GM19395 (cell line): Measurements from ENCODE around the gene SP9.

ENCODE experiments used
- ATAC-seq: cut with Tn5 transposase; IDR thresholded peaks from one replicate; pipeline ENCODE4 v1.9.1; 2021; ENCODE audit warnings: mild to moderate bottlenecking, moderate library complexity; ENCODE audit not compliant: unreplicated experiment

The SP9 gene

DNA sequence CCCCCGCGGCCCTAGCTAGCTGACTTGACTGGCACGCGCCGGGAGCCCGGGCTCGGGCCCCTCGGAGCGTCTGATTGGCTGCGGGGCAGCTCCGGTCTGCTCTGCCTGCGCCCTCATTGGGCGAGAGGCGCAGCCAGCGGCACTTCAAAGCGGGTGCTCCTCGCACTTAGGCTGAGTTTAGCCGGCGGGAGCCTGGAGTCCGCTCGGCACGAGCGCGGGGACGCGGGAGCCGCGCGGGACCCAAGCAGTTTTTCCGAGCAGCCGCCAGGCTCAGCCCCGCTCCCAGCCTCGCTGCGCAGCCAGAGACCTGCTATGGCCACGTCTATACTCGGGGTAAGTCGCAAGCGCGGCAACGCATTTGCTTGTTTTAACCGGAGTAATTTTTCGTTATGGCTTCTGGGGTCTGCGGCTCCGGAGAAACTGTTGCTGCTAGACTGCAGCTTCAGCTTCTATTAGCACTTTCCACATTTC lies at the start of gene SP9:
Gene SP9, plus strand, starts transcription at position 174 of the 471 bp plus-strand sequence. Its CDS starts 139 bp downstream, at position 313.
- no peak for ATAC-seq

DNA sequence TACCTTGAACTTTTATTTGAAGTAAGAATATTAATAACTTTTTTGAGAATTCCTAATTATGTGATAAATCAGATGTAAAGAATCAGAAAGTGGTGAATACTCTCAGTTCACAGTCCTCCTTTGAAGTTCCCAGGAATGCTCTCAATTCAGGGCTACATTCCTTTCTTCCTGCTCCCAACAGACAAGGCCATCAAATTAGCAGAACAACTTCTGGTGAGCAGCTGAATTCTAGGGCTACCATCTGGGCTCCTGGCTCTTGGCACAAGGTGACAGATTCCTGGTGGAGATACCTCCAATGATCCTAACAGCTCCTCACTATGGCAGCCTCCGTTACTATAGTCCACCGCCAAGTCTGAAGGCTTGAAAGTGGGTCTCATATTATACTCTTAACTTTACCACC lies 48.6 kb upstream of the SP9 start:
- no peak for ATAC-seq

DNA sequence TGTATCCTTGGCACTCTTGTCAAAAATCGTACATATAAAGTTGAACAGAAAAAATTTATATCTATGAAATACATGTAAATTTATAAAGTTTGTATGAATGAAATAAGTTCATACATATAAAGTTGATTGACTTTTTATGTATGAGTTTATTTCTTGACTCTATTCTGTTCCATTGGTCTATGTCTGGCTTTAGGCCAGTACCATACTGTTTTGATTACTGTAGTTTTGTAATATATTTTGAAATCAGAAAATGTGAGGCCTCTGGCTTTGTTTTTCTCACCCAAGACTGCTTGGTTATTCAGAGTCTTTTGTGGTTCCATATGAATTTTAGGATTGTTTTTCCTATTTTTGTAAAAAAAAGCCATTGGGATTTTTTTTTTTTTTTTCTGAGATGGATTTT lies 41.8 kb upstream of the SP9 start:
- no peak for ATAC-seq

DNA sequence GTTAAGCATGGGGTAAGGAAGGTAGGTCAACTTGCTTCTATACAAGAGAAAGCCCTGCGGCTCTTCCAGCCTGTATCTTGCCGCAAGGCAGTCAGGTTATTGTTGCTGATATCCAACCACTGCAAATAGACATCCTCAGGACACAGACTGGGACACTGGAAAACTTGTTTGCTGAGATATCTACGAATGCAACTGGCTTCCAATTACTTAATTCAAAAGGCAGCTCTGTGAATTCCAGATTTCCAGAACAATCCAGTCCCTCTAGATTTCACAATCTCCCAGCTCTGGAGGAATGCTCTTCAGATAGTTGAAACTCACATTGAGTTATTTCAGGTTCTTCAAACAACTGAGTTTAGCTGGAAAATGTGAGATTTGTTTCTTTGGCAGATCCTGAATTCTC lies 34.6 kb upstream of the SP9 start:
- ATAC-seq: no peak

DNA sequence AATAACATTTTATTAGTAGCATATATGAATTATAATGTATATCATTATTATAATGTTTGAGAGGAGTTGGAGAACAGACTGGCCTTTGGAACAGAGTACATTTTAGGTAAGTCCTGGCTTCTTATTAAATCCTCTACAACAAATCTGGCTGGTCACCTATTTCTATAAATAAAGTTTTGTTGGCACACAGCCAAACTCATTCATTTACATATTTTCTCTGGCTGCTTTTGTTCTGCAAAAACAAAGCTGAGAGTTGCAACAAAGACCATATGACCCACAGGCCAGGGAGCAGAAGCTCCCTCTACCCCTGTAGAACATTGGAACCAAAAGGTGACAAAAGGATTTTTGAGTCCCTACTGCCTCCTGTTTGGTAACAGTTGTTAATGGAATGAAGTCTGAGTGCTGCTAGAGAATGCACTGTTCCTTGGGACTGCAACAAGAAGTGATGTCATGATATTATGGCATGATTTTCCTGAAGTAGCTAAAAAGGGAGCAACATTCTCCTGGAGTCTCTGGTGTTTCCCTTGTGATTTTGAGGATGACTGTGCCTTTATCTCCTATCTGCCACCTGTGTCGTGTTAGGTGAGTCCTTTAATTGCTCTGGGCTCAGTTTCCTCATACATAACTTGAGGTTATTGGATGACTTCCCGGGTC lies 22.0 kb upstream of the SP9 start:
- no peak for ATAC-seq

DNA sequence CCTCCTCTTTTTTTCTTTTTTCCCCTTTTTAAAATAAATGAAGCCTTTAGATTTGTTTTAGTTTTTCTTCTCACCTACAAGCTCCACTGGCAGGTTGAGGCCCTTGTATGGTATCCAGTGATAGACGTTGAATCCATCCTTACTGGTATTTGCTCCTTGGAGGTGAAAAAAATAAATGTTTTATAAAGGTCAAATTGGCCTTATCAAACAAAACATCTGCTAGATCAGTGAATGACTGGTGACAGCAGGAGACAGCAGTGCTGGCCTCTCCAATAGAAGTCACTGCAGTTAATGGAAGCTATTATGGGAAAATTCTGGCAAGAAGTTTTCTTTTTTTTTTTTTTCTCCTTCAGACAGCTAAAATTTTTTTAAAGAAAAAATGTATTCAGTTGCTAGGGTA lies 12.6 kb upstream of the SP9 start:
- ATAC-seq: no peak

DNA sequence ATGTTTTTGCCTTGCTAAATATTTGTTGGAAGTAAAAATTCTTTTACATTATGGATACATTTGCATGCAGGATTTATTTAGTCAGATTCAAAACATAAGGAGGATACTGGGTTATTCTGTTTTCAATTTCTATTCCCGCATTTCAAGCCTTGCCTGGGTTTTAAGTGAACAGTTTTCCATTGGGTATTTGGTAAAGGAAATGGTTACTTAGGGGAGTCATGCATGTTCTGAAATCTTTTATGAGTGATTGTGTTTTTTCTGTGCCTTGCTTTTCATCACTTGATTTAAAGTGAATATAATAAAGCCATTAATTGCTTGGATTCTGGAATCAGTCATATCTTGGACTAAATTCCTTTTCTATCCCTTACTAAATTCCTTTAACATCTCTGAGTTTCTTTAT lies 12.0 kb upstream of the SP9 start:
- no peak for ATAC-seq

DNA sequence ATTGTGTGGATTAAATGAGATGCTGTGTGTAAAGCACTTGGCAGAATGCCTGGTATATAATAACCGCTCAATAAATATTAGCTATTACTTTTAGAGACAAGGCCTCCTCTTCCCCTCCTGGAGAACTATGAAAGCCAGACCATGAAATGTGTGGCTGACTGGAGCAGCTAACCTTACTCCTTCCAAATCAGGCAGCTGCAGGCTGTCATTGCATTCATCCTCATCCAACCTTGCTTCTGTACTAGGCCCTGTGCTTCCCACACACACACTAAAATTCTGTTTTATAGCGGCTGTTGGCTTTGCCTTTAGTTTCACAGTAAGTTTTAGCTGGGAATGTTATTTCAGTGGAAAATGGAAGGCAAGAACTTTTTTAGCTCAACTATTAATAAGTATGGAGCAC lies 10.2 kb upstream of the SP9 start:
- no peak for ATAC-seq

DNA sequence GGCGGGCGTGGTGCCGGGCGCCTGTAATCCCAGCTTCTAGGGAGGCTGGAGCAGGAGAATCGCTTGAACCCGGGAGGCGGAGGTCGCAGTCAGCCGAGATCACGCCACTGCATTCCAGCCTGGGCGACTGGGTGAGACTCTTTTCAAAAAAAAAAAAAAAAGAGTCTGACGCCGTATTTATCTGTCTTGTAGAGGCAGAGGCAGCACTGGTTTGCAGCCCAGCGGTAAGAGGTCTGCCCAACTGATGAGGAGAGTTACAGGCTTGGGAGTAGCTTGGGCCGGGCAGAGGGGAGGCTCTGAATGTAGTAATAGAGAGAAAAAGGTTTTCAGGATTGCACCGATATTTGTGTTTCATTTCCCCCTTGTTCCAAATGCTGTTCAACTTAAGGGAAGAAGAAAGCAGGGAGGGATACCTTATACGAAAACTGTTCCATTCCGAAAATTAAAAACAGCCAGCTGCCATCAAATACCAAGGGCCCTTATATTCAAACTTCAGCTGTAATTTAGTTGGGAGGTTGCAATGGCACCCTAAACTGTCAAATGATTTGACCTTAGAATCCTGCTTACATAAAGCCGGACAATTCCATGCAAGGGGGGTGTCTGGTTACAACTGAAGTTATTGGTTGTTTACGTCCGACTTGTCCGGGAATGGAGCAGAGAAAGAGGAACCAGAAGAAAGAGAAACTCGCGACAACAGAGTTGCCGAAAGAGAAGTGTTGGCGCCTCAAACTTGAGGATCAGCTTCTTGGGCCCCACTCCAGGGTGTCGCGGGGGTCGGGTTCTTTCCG lies 9.2 kb upstream of the SP9 start:
- no peak for ATAC-seq

DNA sequence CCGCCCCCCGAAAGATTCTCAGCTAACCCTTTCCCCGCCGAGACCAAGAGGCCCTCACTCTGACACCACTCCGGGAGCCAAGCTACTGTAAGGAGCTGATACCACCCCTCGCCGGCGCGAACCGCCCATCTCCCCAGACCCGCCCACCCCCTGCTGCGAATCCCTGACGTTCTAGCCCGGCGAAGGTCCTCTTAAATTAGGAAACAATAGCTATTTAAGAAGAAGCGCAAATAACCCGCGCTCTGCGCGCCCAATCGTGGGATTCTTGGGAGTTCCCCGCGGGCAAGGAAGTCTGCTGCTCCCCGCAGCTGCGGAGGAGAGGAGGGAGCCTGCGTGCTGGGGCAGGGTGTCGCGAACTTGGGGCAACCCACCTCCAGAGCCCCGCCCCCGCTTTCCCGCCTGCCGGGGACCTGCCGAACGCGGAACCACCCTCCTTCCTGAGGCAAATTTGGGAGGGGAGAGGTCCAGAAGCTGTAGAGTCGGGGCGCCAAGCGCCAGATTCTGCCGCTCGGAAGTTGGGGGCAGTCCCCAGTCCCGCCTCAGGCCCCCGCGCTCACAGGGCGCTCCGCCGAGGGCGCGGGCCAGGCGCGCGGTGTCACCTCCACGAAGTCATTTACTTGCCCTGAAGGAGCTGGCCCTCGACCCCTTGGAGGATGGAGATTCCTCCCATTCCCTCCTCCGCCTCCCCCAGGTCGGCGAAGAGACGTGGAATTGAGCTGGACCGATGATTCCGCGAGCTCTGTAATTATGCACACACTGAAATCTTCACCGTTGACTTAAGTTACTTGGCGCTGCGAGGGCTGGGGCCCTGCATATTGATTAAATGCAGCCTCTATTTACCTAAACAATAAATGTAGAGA lies 8.4 kb upstream of the SP9 start:
- ATAC-seq: no peak

DNA sequence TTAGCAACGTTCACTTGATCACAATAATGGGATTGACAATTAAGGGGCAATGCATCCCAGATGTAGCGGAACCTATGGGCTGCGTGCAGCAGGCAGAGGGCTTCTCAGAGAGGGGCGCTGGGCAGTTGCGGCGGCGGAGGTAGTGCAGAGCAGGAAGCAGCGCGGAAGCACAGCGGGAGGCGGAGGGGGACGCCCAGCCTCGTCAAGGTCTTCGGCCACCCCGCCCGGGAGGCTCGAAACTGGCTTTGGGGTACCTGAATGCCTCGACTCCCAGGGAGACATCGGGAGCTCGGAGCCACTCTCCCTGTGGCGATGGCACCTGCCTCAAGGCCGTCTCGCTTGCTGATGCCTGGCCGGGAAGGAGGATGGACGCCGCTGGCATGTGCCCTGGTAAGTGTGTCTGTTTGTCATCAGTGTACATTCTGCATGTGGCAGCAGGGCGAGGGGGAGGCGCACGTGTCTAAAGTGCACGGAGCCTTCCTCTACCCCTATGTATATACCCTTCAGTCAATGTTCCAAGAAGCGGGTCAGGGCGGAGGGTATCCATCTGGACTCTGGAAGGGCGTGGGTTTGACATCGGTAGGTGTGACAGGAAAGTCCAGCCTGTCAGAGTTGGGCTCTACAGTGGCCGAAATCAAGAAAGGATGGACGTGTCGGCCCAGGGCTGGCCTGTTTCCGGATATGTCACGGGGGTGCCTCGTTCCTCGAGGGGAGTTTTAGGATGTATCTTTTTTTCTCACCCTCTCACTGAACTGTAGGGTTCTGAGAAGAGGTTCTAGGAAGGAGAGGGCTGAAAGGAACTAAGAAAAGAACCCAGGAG lies 7.5 kb upstream of the SP9 start:
- ATAC-seq: no peak

DNA sequence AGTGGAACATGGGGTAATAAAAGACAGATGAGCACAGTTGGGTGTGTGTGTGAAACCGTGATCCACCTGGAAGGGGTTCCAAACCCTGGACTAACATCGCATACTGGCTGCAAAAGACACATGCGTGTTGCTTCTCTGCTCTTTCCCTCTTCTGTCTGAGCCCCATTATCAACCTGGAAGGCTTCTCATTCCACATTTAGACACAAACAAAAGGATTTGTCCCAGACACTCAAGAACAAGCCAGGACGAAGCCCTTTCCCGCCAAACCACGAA lies 7.0 kb upstream of the SP9 start:
- ATAC-seq: no peak

DNA sequence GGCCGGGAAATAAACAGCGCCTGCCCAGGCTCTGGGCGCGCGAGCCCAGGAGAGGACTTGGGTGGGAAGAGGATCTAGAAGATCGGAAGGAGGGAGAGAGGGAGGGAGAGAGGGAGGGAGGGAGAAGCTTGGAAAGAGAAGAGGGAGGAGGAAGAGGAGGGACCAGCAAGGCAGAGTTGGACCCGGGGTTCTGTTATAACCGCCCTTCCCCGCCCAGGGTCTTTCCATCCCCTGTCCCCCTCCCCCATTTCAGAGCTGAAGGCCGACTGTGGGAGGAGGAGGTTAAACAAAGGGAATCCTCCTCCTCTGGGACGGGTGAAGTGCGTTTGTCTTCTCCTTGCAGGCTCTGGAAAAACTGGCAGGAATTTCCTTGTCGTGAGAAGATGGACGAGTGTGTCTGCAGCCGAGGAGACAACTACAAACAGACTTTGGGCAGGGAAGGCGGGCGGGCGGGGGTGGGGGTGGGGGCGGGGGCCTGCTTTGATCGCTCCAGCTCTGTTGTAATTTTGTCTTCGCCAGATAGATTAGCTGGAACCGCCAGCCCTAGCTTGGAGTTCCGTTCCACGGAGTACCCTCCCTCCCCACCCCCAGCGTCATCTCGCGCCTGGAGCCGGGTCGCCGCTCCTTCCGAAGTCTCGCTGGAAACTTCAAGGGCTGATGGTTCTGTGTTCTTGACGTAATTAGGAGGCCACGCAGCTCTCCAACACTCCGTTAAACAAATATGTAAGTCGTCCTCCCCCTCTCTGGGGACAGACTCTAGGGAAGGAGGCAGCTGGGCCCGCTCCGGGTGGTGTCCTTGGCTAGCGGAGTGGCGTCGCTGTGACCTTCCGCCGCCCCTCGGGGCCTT lies 6.4 kb upstream of the SP9 start:
- no peak for ATAC-seq

DNA sequence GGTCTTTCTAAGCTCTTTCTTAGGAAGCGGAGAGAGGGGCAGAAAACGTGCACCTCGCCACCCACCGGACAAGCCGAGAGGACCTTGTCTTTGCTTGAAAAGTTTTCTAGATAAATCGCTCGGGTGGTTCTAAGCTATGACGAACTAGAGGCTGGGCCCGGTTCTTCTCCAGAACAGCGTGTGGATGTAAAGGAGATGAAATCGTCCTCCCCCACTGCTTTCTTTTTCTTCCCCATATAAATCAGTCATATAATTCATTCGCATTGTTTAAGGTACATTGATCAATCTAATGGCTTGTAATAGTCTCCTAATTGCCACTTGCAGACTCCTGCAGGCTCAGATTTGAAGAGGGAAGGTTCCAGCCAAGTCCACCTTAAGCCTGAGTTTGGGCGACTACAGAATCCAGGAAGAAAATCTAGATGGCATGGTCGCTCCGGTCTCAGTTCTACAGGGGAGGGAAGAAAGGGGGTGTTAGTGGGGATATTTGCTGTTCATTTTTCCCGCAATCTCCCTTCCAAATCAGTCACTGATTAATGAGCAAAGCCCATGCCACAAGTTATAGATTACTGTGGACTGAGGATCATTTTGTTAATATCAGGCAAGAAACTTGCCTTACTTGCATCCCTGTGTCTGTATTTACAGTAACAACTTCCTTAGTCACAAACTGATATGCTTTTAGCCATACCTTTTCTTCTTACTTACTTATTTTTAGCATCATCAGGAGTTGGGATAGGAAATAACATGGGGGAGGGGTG lies 5.6 kb upstream of the SP9 start:
- ATAC-seq: no peak

DNA sequence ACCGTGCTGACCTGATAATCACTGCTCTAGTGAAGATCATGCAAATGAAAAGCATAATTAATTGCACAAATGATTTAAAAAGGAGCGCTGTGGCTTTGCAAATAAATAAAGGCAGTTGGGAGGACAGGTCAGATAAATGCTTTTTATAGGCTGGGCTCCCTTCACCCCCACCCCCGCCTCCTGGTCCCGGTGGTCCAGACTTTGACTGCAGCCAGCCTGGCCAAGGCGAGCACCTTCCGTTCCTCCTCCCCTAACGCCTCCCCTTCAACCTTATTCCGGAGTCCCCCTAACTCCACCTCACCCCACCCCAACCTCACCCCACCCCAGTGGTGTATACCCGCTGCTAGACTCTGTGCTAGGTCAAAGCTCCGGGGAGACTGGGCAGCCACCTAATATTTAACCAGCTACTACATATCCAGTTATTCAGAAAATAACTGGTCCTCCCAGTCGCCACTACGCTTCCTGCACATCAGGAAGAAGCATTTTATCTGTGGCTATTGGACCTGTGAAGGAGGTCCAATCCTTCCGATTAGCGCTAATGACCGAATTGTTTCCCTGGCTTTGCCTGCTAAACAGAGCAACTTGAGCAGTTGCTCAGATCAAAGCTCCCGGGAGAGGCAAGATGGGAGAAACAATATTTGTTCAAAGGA lies 3.7 kb upstream of the SP9 start:
- no peak for ATAC-seq

DNA sequence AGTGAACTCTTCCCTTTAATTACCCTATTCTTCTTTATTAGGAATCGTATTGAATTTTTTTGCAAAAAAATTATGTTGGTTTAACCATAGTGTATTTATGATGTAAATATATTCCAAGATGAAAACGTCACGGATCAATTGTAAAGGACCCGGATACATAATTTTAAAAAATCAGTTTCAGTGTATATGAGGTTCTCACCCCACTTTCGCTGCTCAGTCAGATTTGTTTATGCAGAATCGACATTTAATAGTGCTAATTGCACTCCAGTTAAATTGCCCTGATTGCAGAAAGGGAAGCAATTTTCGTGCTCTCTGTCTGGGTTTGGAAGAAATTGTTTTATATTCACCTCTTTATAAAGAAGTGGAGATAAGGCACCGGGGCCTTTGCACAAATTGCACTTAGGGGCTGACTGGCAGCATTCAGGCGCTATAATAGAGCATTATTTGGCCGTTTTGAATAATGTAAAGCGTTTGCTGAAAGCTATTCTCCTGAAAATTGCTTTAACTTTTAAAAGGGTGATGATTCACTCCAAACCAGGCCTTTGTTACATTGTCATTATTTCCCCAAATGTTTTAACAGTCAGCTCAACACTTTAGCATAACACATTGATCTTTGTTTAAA lies 3.0 kb upstream of the SP9 start:
- no peak for ATAC-seq

DNA sequence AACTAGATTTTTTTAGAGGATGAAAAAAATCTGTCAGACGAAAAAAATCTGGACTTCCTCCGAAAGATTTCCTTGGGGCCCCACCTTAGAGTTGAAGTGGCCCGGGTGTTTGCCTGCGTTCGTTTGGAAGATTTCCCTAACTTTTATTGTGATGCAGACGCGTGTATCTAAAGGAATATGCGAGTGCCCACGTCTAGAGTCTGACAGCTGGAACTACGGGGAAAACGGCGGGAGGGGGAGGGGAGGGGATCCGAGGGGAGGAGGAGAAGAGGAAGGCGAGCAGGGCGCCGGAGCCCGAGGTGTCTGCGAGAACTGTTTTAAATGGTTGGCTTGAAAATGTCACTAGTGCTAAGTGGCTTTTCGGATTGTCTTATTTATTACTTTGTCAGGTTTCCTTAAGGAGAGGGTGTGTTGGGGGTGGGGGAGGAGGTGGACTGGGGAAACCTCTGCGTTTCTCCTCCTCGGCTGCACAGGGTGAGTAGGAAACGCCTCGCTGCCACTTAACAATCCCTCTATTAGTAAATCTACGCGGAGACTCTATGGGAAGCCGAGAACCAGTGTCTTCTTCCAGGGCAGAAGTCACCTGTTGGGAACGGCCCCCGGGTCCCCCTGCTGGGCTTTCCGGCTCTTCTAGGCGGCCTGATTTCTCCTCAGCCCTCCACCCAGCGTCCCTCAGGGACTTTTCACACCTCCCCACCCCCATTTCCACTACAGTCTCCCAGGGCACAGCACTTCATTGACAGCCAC lies 2.4 kb upstream of the SP9 start:
- ATAC-seq: no peak

DNA sequence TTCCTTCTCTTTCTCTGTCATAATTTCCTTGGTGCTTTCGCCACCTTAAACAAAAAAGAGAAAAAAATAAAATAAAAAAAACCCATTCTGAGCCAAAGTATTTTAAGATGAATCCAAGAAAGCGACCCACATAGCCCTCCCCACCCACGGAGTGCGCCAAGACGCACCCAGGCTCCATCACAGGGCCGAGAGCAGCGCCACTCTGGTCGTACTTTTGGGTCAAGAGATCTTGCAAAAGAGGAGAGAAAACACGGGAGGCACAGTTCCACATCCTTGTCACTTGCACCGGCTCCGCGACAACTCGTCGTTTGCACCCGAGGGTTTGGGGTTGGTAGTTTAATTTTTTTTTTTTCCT lies 1.8 kb upstream of the SP9 start:
- ATAC-seq: no peak
